Retinal pigment epithelial cell (primary cell): ENCODE data around the gene PSAT1.

ENCODE experiments used
- DNase-seq: peaks from one replicate; pipeline ENCODE4 v3.0.0-alpha.2; 2010; ENCODE audit warnings: low read depth
- H3K4me3 ChIP-seq: 2 replicates; pipeline ENCODE4 v1.5.1; 2011; ENCODE audit warnings: mild to moderate bottlenecking, low read length, control low read depth, moderate library complexity
- CTCF ChIP-seq: conservative IDR thresholded peaks from 2 replicates; pipeline ENCODE4 v1.5.1; 2011; ENCODE audit warnings: low read depth, low read length, control low read depth, inconsistent platforms

Gene PSAT1

DNA sequence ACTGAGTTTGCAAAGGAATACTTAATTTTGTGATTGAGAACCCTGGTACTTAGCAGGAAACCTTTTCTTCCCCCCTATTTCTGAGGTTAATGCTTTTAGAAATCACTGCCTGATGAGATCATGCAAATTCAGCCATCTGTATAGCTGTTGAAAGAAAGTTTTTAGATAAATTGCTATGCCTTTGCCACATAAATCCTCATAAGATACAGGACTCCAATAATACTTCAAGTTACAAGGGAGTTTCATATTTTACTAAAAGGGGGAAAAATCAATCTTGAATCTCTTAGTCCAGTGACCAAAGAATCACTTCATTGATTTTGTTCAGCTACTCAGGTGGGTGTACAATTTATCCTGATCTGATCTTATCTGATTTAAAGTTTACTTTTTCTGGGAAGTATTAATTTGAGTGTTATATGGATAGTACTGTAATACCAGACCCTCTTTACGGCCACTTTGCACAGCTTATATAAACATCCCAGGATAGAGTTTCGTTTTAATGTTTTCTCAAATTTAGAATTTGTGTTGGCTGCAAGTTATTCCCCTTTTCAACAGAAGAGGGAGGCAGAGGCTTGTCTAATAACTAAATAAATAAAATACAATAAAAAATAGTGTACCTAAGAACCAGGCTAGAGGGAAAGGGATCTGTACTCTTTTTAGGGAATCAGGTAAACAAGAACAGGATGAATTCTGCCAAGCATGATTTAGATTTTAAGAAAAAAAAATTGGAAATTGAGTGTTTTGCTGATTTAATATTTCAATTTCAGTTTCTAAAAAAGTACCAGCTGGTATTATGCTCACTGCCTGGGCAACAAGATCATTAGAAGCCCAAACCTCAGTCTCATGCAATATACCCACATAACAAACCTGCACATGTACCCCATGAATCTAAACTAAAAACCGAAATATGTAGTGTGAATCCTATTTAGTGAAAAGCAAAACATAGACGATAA is 69.1 kb downstream of the PSAT1 start:
- DNase-seq, result no peak
- peak; percentile 74 for TF ChIP-seq CTCF
- H3K4me3 ChIP-seq, result no peak overlapping the region

- TF ChIP-seq CTCF, result no peak
- H3K4me3 ChIP-seq, result no peak overlapping the region
- no peak for DNase-seq
Measured at GRCh38 chr9:78366827-78367226, 69.9 kb downstream of the PSAT1 start.

DNA sequence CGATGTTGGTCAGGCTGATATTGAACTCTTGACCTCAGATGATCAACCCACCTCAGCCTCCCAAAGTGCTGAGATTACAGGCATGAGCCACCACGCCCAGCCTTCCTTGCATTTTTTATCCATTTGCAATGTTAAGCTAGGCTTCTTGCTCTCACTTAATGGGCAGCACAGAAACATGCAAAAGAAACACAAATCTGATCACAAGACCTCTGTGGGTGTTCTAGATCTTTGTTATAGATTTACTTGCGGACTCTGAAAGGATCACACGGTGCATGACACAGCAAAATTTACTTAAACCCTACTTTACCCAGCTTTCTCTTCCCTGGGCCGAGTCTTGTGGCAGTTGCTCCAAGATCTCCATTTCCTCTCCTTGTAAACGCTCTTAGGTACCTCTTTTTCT is 71.3 kb downstream of the PSAT1 start:
- no peak for DNase-seq
- no peak for TF ChIP-seq CTCF
- H3K4me3 ChIP-seq, result no peak overlapping the region

GRCh38 chr9:78369639-78370219 is 72.8 kb downstream of the PSAT1 start:
- TF ChIP-seq CTCF, result peak; percentile 92
- DNase-seq, result no peak
- H3K4me3 ChIP-seq, result no peak overlapping the region

- no peak for DNase-seq
- no peak overlapping the region for H3K4me3 ChIP-seq
- no peak for TF ChIP-seq CTCF
Measured at GRCh38 chr9:78370991-78371390, 74.1 kb downstream of the PSAT1 start.

GRCh38 chr9:78371981-78372380 is 75.1 kb downstream of the PSAT1 start:
- H3K4me3 ChIP-seq, result no peak overlapping the region
- DNase-seq, result no peak
- TF ChIP-seq CTCF, result no peak
